WTC11 (cell line): ENCODE data around the gene CDH22.

ENCODE experiments used
- CTCF ChIP-seq: fragments of 200-600 bp; IDR thresholded peaks from 2 replicates; pipeline ENCODE4 v1.8.0; 2022; ENCODE audit warnings: antibody characterized with exemption
- OVOL2 ChIP-seq: fragments of 250-450 bp; sonication (Bioruptor Pico); IDR thresholded peaks from 2 replicates; pipeline ENCODE4 v1.9.0; 2021; ENCODE audit warnings: mild to moderate bottlenecking, borderline replicate concordance
- USF2 ChIP-seq: sonication (generic); formaldehyde crosslinking; IDR thresholded peaks from 2 replicates; pipeline ENCODE4 v1.8.1; 2023; ENCODE audit warnings: mild to moderate bottlenecking, missing genetic modification reagents, moderate library complexity

- no peak for TF ChIP-seq CTCF
- no peak for TF ChIP-seq OVOL2 (CRISPR knock-in tag)
- TF ChIP-seq USF2 (CRISPR knock-in tag) = no peak
Observed at GRCh38 chr20:46347841-46348803, 39.8 kb upstream of the CDH22 start.
